ENCODE measurements around the gene STKLD1. TPM values are rescaled to one million over a fixed set of nuclear protein-coding genes. Genes with fewer than 3 reads are reported as not detected.
"Not testable (repeated sequence)": the region's sequence is repeated elsewhere in the genome, so short reads cannot be mapped to it uniquely, and the experiment has no call there.

Gene STKLD1
- total RNA-seq, 1 donor: 0.72 TPM

GRCh38 chr9:133390713-133391112 lies 14.5 kb downstream of the STKLD1 start:
- H3K79me2 ChIP-seq (ENCODE audit: insufficient read depth, low read length): no peaks in the 10 kb centered on the region
- H3K4me2 ChIP-seq (ENCODE audit: insufficient read depth, low read length): no peak overlapping the region
- H3K27ac ChIP-seq (ENCODE audit: low read depth, low read length): no peak overlapping the region
- H3K9me3 ChIP-seq (ENCODE audit: low read depth, low read length): no peaks in the 10 kb centered on the region
- H3K4me1 ChIP-seq (ENCODE audit: insufficient read depth, low read length): no peaks in the 10 kb centered on the region
- peaks cover 17% of the 10 kb centered on the region for H3K27me3 ChIP-seq (ENCODE audit: insufficient read depth, low read length)
- TF ChIP-seq, protein P1, sequence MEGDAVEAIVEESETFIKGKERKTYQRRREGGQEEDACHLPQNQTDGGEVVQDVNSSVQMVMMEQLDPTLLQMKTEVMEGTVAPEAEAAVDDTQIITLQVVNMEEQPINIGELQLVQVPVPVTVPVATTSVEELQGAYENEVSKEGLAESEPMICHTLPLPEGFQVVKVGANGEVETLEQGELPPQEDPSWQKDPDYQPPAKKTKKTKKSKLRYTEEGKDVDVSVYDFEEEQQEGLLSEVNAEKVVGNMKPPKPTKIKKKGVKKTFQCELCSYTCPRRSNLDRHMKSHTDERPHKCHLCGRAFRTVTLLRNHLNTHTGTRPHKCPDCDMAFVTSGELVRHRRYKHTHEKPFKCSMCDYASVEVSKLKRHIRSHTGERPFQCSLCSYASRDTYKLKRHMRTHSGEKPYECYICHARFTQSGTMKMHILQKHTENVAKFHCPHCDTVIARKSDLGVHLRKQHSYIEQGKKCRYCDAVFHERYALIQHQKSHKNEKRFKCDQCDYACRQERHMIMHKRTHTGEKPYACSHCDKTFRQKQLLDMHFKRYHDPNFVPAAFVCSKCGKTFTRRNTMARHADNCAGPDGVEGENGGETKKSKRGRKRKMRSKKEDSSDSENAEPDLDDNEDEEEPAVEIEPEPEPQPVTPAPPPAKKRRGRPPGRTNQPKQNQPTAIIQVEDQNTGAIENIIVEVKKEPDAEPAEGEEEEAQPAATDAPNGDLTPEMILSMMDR (IDR thresholded peaks at IDR 0.05; ENCODE audit: extremely low read depth, low read depth, low read length): no peak
- no peak overlapping the region for H3K4me3 ChIP-seq (ENCODE audit: insufficient read depth, low read length)
- no peak overlapping the region for H2AFZ ChIP-seq (ENCODE audit: low read length)
- H4K20me1 ChIP-seq (ENCODE audit: insufficient read depth, low read length): no peaks in the 10 kb centered on the region
- H3K36me3 ChIP-seq (ENCODE audit: insufficient read depth, low read length): no peaks in the 10 kb centered on the region
- peak; percentile 64 for DNase-seq (ENCODE audit: insufficient read length, low spot score, missing footprints)

DNA sequence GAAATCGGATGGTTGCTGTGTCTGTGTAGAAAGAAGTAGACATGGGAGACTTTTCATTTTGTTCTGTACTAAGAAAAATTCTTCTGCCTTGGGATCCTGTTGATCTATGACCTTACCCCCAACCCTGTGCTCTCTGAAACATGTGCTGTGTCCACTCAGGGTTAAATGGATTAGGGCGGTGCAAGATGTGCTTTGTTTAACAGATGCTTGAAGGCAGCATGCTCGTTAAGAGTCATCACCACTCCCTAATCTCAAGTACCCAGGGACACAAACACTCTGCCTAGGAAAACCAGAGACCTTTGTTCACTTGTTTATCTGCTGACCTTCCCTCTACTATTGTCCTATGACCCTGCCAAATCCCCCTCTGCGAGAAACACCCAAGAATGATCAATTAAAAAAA lies 15.3 kb downstream of the STKLD1 start:
- not testable (repeated sequence) for H3K4me2 ChIP-seq (ENCODE audit: insufficient read depth, low read length); DNase-seq (ENCODE audit: insufficient read length, low spot score, missing footprints)

DNA sequence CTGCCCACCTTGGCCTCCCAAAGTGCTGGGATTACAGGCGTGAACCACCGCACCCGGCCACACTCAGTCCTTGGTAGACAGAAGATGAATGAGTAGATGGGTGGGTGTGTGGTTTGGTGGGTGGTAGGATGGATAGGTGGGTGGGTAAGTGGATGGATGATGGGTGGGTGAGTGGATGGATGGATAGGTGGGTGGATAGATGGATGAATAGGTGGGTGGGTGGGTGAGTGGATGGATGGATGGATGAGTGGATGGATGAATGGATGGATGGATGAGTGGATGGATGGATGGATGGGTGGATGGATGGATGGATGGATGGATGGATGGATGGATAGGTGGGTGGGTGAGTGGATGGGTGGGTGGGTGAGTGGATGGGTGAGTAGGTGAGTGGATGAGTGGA lies 16.1 kb downstream of the STKLD1 start:
- H3K36me3 ChIP-seq (ENCODE audit: insufficient read depth, low read length); H2AFZ ChIP-seq (ENCODE audit: low read length); H3K4me2 ChIP-seq (ENCODE audit: insufficient read depth, low read length); DNase-seq (ENCODE audit: insufficient read length, low spot score, missing footprints); H3K27ac ChIP-seq (ENCODE audit: low read depth, low read length); H4K20me1 ChIP-seq (ENCODE audit: insufficient read depth, low read length); H3K4me1 ChIP-seq (ENCODE audit: insufficient read depth, low read length); H3K4me3 ChIP-seq (ENCODE audit: insufficient read depth, low read length); H3K79me2 ChIP-seq (ENCODE audit: insufficient read depth, low read length); H3K9me3 ChIP-seq (ENCODE audit: low read depth, low read length): not testable (repeated sequence)
- peaks cover 24% of the 10 kb centered on the region for H3K27me3 ChIP-seq (ENCODE audit: insufficient read depth, low read length)

More for the DNA sequence above, 15.3 kb downstream of the STKLD1 start:
- H4K20me1 ChIP-seq (ENCODE audit: insufficient read depth, low read length); H2AFZ ChIP-seq (ENCODE audit: low read length); H3K4me1 ChIP-seq (ENCODE audit: insufficient read depth, low read length); H3K27ac ChIP-seq (ENCODE audit: low read depth, low read length); H3K4me3 ChIP-seq (ENCODE audit: insufficient read depth, low read length); H3K36me3 ChIP-seq (ENCODE audit: insufficient read depth, low read length); H3K9me3 ChIP-seq (ENCODE audit: low read depth, low read length); H3K79me2 ChIP-seq (ENCODE audit: insufficient read depth, low read length): not testable (repeated sequence)
- peaks cover 19% of the 10 kb centered on the region for H3K27me3 ChIP-seq (ENCODE audit: insufficient read depth, low read length)

DNA sequence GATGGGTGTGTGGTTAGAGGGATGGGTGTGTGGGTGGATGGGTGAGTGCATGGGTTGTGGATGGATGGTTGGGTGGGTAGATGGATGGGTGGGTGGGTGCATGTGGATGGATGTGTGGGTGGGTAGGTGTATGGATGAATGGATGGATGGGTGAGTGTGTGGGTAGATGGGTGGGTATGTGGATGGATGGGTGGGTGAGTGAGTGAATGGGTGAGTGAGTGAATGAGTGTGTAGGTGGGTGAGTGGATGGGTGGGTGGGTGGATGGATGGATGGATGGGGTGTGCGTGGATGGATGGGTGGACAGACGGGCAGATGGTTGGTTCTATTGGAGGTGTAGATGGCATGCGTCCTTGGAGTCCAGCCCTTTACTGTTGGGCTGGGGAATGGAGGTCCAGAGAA lies 17.2 kb downstream of the STKLD1 start:
- Histone ChIP-seq H3K9me3 (ENCODE audit: low read depth, low read length) (no peaks in the 10 kb centered on the region), H3K27me3 (ENCODE audit: insufficient read depth, low read length) (peaks cover 30% of the 10 kb centered on the region), H3K4me3 (ENCODE audit: insufficient read depth, low read length) (no peak overlapping the region), H3K36me3 (ENCODE audit: insufficient read depth, low read length) (no peaks in the 10 kb centered on the region), H3K79me2 (ENCODE audit: insufficient read depth, low read length) (no peaks in the 10 kb centered on the region), H2AFZ (ENCODE audit: low read length) (no peak overlapping the region), H3K4me1 (ENCODE audit: insufficient read depth, low read length) (no peaks in the 10 kb centered on the region), H3K27ac (ENCODE audit: low read depth, low read length) (no peak overlapping the region), H4K20me1 (ENCODE audit: insufficient read depth, low read length) (no peaks in the 10 kb centered on the region), H3K4me2 (ENCODE audit: insufficient read depth, low read length) (no peak overlapping the region)
- TF ChIP-seq, protein P1 (IDR thresholded peaks at IDR 0.05; ENCODE audit: extremely low read depth, low read depth, low read length): no peak
- no peak for DNase-seq (ENCODE audit: insufficient read length, low spot score, missing footprints)

DNA sequence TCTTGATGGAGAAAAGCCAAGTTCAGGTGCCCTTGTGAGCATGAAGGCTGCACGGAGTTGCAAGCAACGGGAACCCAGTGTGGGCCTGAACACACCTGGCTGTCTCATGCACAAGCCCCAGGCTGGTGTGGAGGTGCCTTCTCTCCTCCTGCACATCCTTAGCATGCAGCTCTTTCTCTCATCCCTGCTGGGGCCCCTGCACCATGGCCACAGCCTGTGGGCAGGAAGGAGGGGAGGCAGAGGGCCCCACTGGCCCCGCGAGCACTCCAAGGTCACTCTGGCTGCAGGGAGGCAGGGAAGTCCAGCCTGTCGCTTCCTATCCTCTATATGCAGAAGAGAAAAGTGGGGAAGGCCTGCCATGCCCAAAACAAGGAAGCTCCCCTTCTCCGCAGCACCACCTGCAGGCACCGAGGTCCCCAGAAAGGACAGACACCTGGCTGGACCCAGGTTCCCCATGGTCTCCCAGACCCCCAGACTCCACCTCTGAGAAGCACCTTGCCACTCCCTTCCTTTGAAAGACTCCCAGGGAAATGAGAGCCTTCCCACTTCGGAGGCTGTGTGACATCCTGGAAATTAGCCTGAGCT lies 18.6 kb downstream of the STKLD1 start:
- H2AFZ ChIP-seq (ENCODE audit: low read length): no peak overlapping the region
- H3K4me1 ChIP-seq (ENCODE audit: insufficient read depth, low read length): no peaks in the 10 kb centered on the region
- no peaks in the 10 kb centered on the region for H3K79me2 ChIP-seq (ENCODE audit: insufficient read depth, low read length)
- TF ChIP-seq, protein P1 (IDR thresholded peaks at IDR 0.05; ENCODE audit: extremely low read depth, low read depth, low read length): no peak
- H3K4me3 ChIP-seq (ENCODE audit: insufficient read depth, low read length): no peak overlapping the region
- H3K4me2 ChIP-seq (ENCODE audit: insufficient read depth, low read length): no peak overlapping the region
- no peaks in the 10 kb centered on the region for H4K20me1 ChIP-seq (ENCODE audit: insufficient read depth, low read length)
- peak; percentile 64 for DNase-seq (ENCODE audit: insufficient read length, low spot score, missing footprints)
- H3K36me3 ChIP-seq (ENCODE audit: insufficient read depth, low read length): no peaks in the 10 kb centered on the region
- no peaks in the 10 kb centered on the region for H3K9me3 ChIP-seq (ENCODE audit: low read depth, low read length)
- no peak overlapping the region for H3K27ac ChIP-seq (ENCODE audit: low read depth, low read length)
- H3K27me3 ChIP-seq (ENCODE audit: insufficient read depth, low read length): peaks cover 30% of the 10 kb centered on the region
